MM.1S (cell line): ENCODE data around the gene SHCBP1.

ENCODE experiments used
- EZH2 ChIP-seq: fragments of 300-600 bp; sonication (generic); optimal IDR thresholded peaks from 2 replicates; pipeline ENCODE3; 2017; ENCODE audit warnings: low read depth, mild to moderate bottlenecking, antibody characterized with exemption, low read length, mixed read lengths
- EZH2phosphoT487 ChIP-seq: fragments of 300-600 bp; sonication (generic); IDR thresholded peaks from 2 replicates; pipeline ENCODE4 v1.6.1; 2018; ENCODE audit warnings: antibody characterized with exemption, low read length
- TF ChIP-seq, protein P1 (sequence below): fragments of 300-600 bp; sonication (generic); IDR thresholded peaks from 2 replicates; pipeline ENCODE4 v1.5.1; 2016; ENCODE audit warnings: antibody characterized with exemption, low read length, mixed read lengths

DNA sequence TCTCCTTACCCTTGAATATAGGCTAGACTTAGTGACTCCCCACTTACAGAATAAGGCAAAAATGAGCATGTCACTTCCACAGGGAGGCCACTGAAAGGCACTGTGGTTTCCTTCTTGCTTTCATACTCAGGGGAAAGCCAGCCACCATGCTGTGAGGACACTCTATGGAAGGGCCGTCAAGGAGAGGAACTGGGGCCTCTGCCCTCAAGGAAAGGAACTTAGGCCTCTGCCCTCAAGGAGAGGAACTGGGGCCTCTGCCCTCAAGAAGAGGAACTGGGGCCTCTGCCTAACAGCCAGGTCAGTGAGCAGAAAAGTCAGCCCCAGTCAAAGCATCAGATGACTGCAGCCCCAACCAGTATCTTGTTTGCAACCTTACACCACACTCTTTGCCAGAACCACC is 37.7 kb upstream of the SHCBP1 start:
- TF ChIP-seq EZH2 (no peak), EZH2phosphoT487 (no peak)
- TF ChIP-seq, protein P1, sequence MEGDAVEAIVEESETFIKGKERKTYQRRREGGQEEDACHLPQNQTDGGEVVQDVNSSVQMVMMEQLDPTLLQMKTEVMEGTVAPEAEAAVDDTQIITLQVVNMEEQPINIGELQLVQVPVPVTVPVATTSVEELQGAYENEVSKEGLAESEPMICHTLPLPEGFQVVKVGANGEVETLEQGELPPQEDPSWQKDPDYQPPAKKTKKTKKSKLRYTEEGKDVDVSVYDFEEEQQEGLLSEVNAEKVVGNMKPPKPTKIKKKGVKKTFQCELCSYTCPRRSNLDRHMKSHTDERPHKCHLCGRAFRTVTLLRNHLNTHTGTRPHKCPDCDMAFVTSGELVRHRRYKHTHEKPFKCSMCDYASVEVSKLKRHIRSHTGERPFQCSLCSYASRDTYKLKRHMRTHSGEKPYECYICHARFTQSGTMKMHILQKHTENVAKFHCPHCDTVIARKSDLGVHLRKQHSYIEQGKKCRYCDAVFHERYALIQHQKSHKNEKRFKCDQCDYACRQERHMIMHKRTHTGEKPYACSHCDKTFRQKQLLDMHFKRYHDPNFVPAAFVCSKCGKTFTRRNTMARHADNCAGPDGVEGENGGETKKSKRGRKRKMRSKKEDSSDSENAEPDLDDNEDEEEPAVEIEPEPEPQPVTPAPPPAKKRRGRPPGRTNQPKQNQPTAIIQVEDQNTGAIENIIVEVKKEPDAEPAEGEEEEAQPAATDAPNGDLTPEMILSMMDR: peak; percentile 18; the same call in 1 of the 2 replicates
